Measurements from ENCODE around the gene ADI1.

The ADI1 gene

GRCh38 chr2:3463944-3464343 is 55.4 kb downstream of the ADI1 start:
- no peaks in the 10 kb centered on the region for H3K9me3 ChIP-seq (ENCODE audit: insufficient read depth, low read length)
- no peak overlapping the region for H2AFZ ChIP-seq (ENCODE audit: low read depth, low read length)
- no peaks in the 10 kb centered on the region for H4K20me1 ChIP-seq (ENCODE audit: insufficient read depth, low read length)
- no peak overlapping the region for H3K4me2 ChIP-seq (ENCODE audit: low read length)
- no peak overlapping the region for H3K4me3 ChIP-seq (ENCODE audit: low read length)
- TF ChIP-seq EZH2phosphoT487 (IDR thresholded peaks at IDR 0.05; ENCODE audit: low read depth) (no peak), CTCF (IDR thresholded peaks at IDR 0.05; ENCODE audit: low read depth, low read length) (no peak)
- no peaks in the 10 kb centered on the region for H3K27me3 ChIP-seq (ENCODE audit: low read depth, low read length)
- no peaks in the 10 kb centered on the region for H3K79me2 ChIP-seq (ENCODE audit: low read length)
- peaks cover 34% of the 10 kb centered on the region for H3K36me3 ChIP-seq (replicated peaks; ENCODE audit: low read depth, low read length)
- no peak overlapping the region for H3K9ac ChIP-seq (ENCODE audit: low read length)
- no peak overlapping the region for H3K27ac ChIP-seq (ENCODE audit: low read length)
- peaks cover 24% of the 10 kb centered on the region for H3K4me1 ChIP-seq (ENCODE audit: low read length)

- Histone ChIP-seq H4K20me1 (ENCODE audit: insufficient read depth, low read length) (no peaks in the 10 kb centered on the region), H3K4me3 (ENCODE audit: low read length) (no peak overlapping the region), H3K27ac (ENCODE audit: low read length) (peak overlapping the region; percentile 83), H3K4me2 (ENCODE audit: low read length) (0 out of 2 replicates have a peak overlapping the region, but pooled peaks have one; percentile 72), H3K9me3 (ENCODE audit: insufficient read depth, low read length) (no peaks in the 10 kb centered on the region), H3K4me1 (ENCODE audit: low read length) (peaks cover 24% of the 10 kb centered on the region), H3K9ac (ENCODE audit: low read length) (peak overlapping the region; percentile 14), H2AFZ (ENCODE audit: low read depth, low read length) (no peak overlapping the region), H3K36me3 (replicated peaks; ENCODE audit: low read depth, low read length) (peaks cover 34% of the 10 kb centered on the region), H3K27me3 (ENCODE audit: low read depth, low read length) (no peaks in the 10 kb centered on the region), H3K79me2 (ENCODE audit: low read length) (no peaks in the 10 kb centered on the region)
- TF ChIP-seq CTCF (IDR thresholded peaks at IDR 0.05; ENCODE audit: low read depth, low read length), result no peak
- no peak for TF ChIP-seq EZH2phosphoT487 (IDR thresholded peaks at IDR 0.05; ENCODE audit: low read depth)
Measured at GRCh38 chr2:3463186-3463835, 56.0 kb downstream of the ADI1 start.

GRCh38 chr2:3462493-3463104 is 56.7 kb downstream of the ADI1 start:
- Histone ChIP-seq H3K27ac (ENCODE audit: low read length) (peak overlapping the region; percentile 83), H3K79me2 (ENCODE audit: low read length) (no peaks in the 10 kb centered on the region), H3K4me2 (ENCODE audit: low read length) (peak overlapping the region; percentile 72), H4K20me1 (ENCODE audit: insufficient read depth, low read length) (no peaks in the 10 kb centered on the region), H3K4me1 (ENCODE audit: low read length) (peaks cover 24% of the 10 kb centered on the region), H3K36me3 (replicated peaks; ENCODE audit: low read depth, low read length) (peaks cover 39% of the 10 kb centered on the region), H3K9me3 (ENCODE audit: insufficient read depth, low read length) (no peaks in the 10 kb centered on the region), H2AFZ (ENCODE audit: low read depth, low read length) (no peak overlapping the region), H3K4me3 (ENCODE audit: low read length) (peak overlapping the region; percentile 53; the same call in 1 of the 2 replicates), H3K27me3 (ENCODE audit: low read depth, low read length) (no peaks in the 10 kb centered on the region), H3K9ac (ENCODE audit: low read length) (peak overlapping the region; percentile 14)
- TF ChIP-seq CTCF (IDR thresholded peaks at IDR 0.05; ENCODE audit: low read depth, low read length), result no peak
- TF ChIP-seq EZH2phosphoT487 (IDR thresholded peaks at IDR 0.05; ENCODE audit: low read depth), result no peak

GRCh38 chr2:3461801-3462492 is 57.4 kb downstream of the ADI1 start:
- Histone ChIP-seq H3K4me3 (ENCODE audit: low read length) (peak overlapping the region; percentile 53), H3K9ac (ENCODE audit: low read length) (peak overlapping the region; percentile 36)

More at GRCh38 chr2:3461801-3462492, 57.4 kb downstream of the ADI1 start:
- no peaks in the 10 kb centered on the region for H3K9me3 ChIP-seq (ENCODE audit: insufficient read depth, low read length)
- no peaks in the 10 kb centered on the region for H3K79me2 ChIP-seq (ENCODE audit: low read length)
- H3K27ac ChIP-seq (ENCODE audit: low read length), result peak overlapping the region; percentile 83
- TF ChIP-seq CTCF (IDR thresholded peaks at IDR 0.05; ENCODE audit: low read depth, low read length) (peak; percentile 78), EZH2phosphoT487 (IDR thresholded peaks at IDR 0.05; ENCODE audit: low read depth) (no peak)
- H3K4me2 ChIP-seq (ENCODE audit: low read length), result peak overlapping the region; percentile 72
- H3K36me3 ChIP-seq (replicated peaks; ENCODE audit: low read depth, low read length), result peaks cover 41% of the 10 kb centered on the region
- H2AFZ ChIP-seq (ENCODE audit: low read depth, low read length), result no peak overlapping the region; the same call in 1 of the 2 replicates
- H3K4me1 ChIP-seq (ENCODE audit: low read length), result peaks cover 24% of the 10 kb centered on the region
- no peaks in the 10 kb centered on the region for H3K27me3 ChIP-seq (ENCODE audit: low read depth, low read length)
- H4K20me1 ChIP-seq (ENCODE audit: insufficient read depth, low read length), result no peaks in the 10 kb centered on the region
